GM12878 (cell line): ENCODE measurements around the gene ARHGAP11B. TPM values are rescaled to one million over a fixed set of nuclear protein-coding genes. Genes with fewer than 3 reads are reported as not detected.

Experiments
- polyA plus RNA-seq, 11 experiments: library from polyadenylated mRNA; depleted of rRNA in 4 of 11; unstranded in 6 of 11; stranded (reverse) in 5 of 11; fragments of >200 nt; fragmentation: Nextera tagmentation in 4 of 11; fragmentation: Illumina TruSeq in 1 of 11; extraction: Ambion mirVana in 4 of 11; extraction: Trizol in 1 of 11; gene quantifications; 1 replicate in 1 of 11; 2 replicates in 10 of 11; pipeline versions ENCODE4 v1.2.1 to v1.2.3, GENCODE V29; 2011 to 2016; ENCODE audit warnings: inconsistent platforms in 2 of 11, missing spikeins in 2 of 11, low read depth in 1 of 11
- small RNA-seq: library from RNA; depleted of rRNA; stranded (forward); fragments of <200 nt; gene quantifications from one replicate; pipeline ENCODE3, GENCODE V24; 2014
- total RNA-seq, 4 experiments: library from RNA; depleted of rRNA in 3 of 4; stranded (reverse); fragments of >200 nt in 3 of 4; fragmentation: Illumina TruSeq in 1 of 4; extraction: Trizol in 1 of 4; gene quantifications; 2 replicates each; pipeline versions ENCODE4 v1.2.1 to v1.2.3, GENCODE V29; 2013 to 2021

ARHGAP11B gene

Small RNAs within 50 kb of the gene (small RNA-seq; reads per million reads assigned to genes)
- gene RF00019 (not detected), gene RF00096 (not detected), gene RN7SL628P (not detected)

Other genes with a start within 250 kb of the ARHGAP11B start
- 0.34 TPM in 1 of 2 replicates, not detected in the other for gene CHRFAM7A, start 232.6 kb upstream of the ARHGAP11B start, total RNA-seq (2014; rRNA removed)
- 0.58 TPM in 1 of 2 replicates, not detected in the other for gene CHRFAM7A, start 232.6 kb upstream of the ARHGAP11B start, total RNA-seq (2014; rRNA removed; fragmentation: Illumina TruSeq; extraction: Trizol)
- not detected in 2 replicates for gene CHRFAM7A, start 232.6 kb upstream of the ARHGAP11B start, total RNA-seq (2021)
- gene CHRFAM7A, start 232.6 kb upstream of the ARHGAP11B start, polyA plus RNA-seq (2011; rRNA removed) = 0.75 and 1.7 TPM in 2 replicates
- 0.25 TPM in 1 of 2 replicates, not detected in the other for gene CHRFAM7A, start 232.6 kb upstream of the ARHGAP11B start, polyA plus RNA-seq (2014; fragmentation: Illumina TruSeq; extraction: Trizol)
- not detected for gene CHRFAM7A, start 232.6 kb upstream of the ARHGAP11B start, polyA plus RNA-seq (2014; fragmentation: Nextera tagmentation; extraction: Ambion mirVana)
- gene CHRFAM7A, start 232.6 kb upstream of the ARHGAP11B start, polyA plus RNA-seq (2014; rRNA removed) = 0.37 and 1.1 TPM in 2 replicates
- not detected for gene CHRFAM7A, start 232.6 kb upstream of the ARHGAP11B start, polyA plus RNA-seq (2016; fragmentation: Nextera tagmentation; extraction: Ambion mirVana)
- not detected in 2 replicates for gene GOLGA8R, start 211.9 kb upstream of the ARHGAP11B start, total RNA-seq (2014; rRNA removed)
- 0.09 TPM in 1 of 2 replicates, not detected in the other for gene GOLGA8R, start 211.9 kb upstream of the ARHGAP11B start, total RNA-seq (2014; rRNA removed; fragmentation: Illumina TruSeq; extraction: Trizol)
- gene GOLGA8R, start 211.9 kb upstream of the ARHGAP11B start, total RNA-seq (2021) = 0.13 TPM in 1 of 2 replicates, not detected in the other
- gene GOLGA8R, start 211.9 kb upstream of the ARHGAP11B start, polyA plus RNA-seq (2011; rRNA removed) = 0.03 and 0.04 TPM in 2 replicates
- 0.03 TPM in 1 of 2 replicates, not detected in the other for gene GOLGA8R, start 211.9 kb upstream of the ARHGAP11B start, polyA plus RNA-seq (2014; fragmentation: Illumina TruSeq; extraction: Trizol)
- gene GOLGA8R, start 211.9 kb upstream of the ARHGAP11B start, polyA plus RNA-seq (2014; fragmentation: Nextera tagmentation; extraction: Ambion mirVana) = not detected
- not detected in 2 replicates for gene GOLGA8R, start 211.9 kb upstream of the ARHGAP11B start, polyA plus RNA-seq (2014; rRNA removed)
- under 1 TPM in 1 of 2 experiments, not detected in 1; 0.05 TPM for gene GOLGA8R, start 211.9 kb upstream of the ARHGAP11B start, polyA plus RNA-seq (2016; fragmentation: Nextera tagmentation; extraction: Ambion mirVana)
- not detected in 2 replicates for gene GOLGA8Q, start 74.1 kb upstream of the ARHGAP11B start, total RNA-seq (2014; rRNA removed)
- 0.09 TPM in 1 of 2 replicates, not detected in the other for gene GOLGA8Q, start 74.1 kb upstream of the ARHGAP11B start, total RNA-seq (2014; rRNA removed; fragmentation: Illumina TruSeq; extraction: Trizol)
- gene GOLGA8Q, start 74.1 kb upstream of the ARHGAP11B start, total RNA-seq (2021) = not detected in 2 replicates
- 0.04 TPM in 1 of 2 replicates, not detected in the other for gene GOLGA8Q, start 74.1 kb upstream of the ARHGAP11B start, polyA plus RNA-seq (2011; rRNA removed)
- gene GOLGA8Q, start 74.1 kb upstream of the ARHGAP11B start, polyA plus RNA-seq (2014; fragmentation: Illumina TruSeq; extraction: Trizol) = 0.07 TPM in 1 of 2 replicates, not detected in the other
- gene GOLGA8Q, start 74.1 kb upstream of the ARHGAP11B start, polyA plus RNA-seq (2014; fragmentation: Nextera tagmentation; extraction: Ambion mirVana) = not detected
- 0.35 TPM in 1 of 2 replicates, not detected in the other for gene GOLGA8Q, start 74.1 kb upstream of the ARHGAP11B start, polyA plus RNA-seq (2014; rRNA removed)
- not detected for gene GOLGA8Q, start 74.1 kb upstream of the ARHGAP11B start, polyA plus RNA-seq (2016; fragmentation: Nextera tagmentation; extraction: Ambion mirVana)
- gene GOLGA8H, start 22.1 kb upstream of the ARHGAP11B start, total RNA-seq (2014; rRNA removed) = 0.49 and 0.56 TPM in 2 replicates
- gene GOLGA8H, start 22.1 kb upstream of the ARHGAP11B start, total RNA-seq (2014; rRNA removed; fragmentation: Illumina TruSeq; extraction: Trizol) = 0.18 and 0.41 TPM in 2 replicates
- gene GOLGA8H, start 22.1 kb upstream of the ARHGAP11B start, total RNA-seq (2021) = 0.23 and 0.35 TPM in 2 replicates
- gene GOLGA8H, start 22.1 kb upstream of the ARHGAP11B start, polyA plus RNA-seq (2011; rRNA removed) = 0.52 and 0.54 TPM in 2 replicates
- gene GOLGA8H, start 22.1 kb upstream of the ARHGAP11B start, polyA plus RNA-seq (2014; fragmentation: Illumina TruSeq; extraction: Trizol) = 0.35 and 0.54 TPM in 2 replicates
- gene GOLGA8H, start 22.1 kb upstream of the ARHGAP11B start, polyA plus RNA-seq (2014; fragmentation: Nextera tagmentation; extraction: Ambion mirVana) = not detected
- 0.28 and 0.42 TPM in 2 replicates for gene GOLGA8H, start 22.1 kb upstream of the ARHGAP11B start, polyA plus RNA-seq (2014; rRNA removed)
- gene GOLGA8H, start 22.1 kb upstream of the ARHGAP11B start, polyA plus RNA-seq (2016; fragmentation: Nextera tagmentation; extraction: Ambion mirVana) = not detected